ENCODE data around the gene SERPINB2. TPM values are rescaled to one million over a fixed set of nuclear protein-coding genes. Genes with fewer than 3 reads are reported as not detected.

Gene SERPINB2
- total RNA-seq, 1 donor from 2014 or later: not detected

DNA sequence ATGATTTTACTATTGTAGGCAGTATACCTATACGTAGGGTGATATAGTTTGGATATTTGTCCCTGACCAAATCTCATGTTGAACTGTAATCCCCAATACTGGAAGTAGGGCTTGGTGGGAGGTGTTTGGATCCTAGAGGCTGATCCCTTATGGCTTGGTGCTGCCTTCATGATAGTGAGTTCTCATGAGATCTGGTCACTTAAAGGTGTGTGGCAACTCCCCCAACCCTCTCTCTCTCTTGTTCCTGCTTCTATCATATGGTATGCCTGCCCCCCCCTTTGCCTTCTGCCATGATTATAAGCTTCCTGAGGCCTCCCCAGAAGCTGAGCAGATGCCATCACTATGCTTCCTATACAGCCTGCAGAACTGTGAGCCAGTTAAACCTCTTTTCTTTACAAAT lies 18.6 kb downstream of the SERPINB2 start:
- Mint-ChIP-seq H3K4me3 (no peak overlapping the region), H3K27me3 (ENCODE audit: insufficient read depth, low read depth) (no peaks in the 10 kb centered on the region), H3K4me1 (no peaks in the 10 kb centered on the region), H3K27ac (no peak overlapping the region), H3K36me3 (no peaks in the 10 kb centered on the region), H3K9me3 (no peaks in the 10 kb centered on the region)
- Histone ChIP-seq H3K4me3 (no peak overlapping the region), H3K9ac (no peak overlapping the region), H3K9me3 (ENCODE audit: low read depth) (no peaks in the 10 kb centered on the region), H3K4me2 (no peak overlapping the region), H3K36me3 (no peaks in the 10 kb centered on the region), H3K27ac (no peak overlapping the region), H3K79me2 (ENCODE audit: low read depth) (no peaks in the 10 kb centered on the region), H2AFZ (replicated peaks) (no peak overlapping the region), H3F3A (ENCODE audit: low read depth) (no peaks in the 10 kb centered on the region), H3K27me3 (no peaks in the 10 kb centered on the region), H3K4me1 (no peaks in the 10 kb centered on the region), H4K20me1 (ENCODE audit: low read depth) (no peaks in the 10 kb centered on the region)
- TF ChIP-seq EZH2phosphoT487 (IDR thresholded peaks at IDR 0.05) (no peak), EZH2 (IDR thresholded peaks at IDR 0.05) (no peak)
- TF ChIP-seq, protein P1, sequence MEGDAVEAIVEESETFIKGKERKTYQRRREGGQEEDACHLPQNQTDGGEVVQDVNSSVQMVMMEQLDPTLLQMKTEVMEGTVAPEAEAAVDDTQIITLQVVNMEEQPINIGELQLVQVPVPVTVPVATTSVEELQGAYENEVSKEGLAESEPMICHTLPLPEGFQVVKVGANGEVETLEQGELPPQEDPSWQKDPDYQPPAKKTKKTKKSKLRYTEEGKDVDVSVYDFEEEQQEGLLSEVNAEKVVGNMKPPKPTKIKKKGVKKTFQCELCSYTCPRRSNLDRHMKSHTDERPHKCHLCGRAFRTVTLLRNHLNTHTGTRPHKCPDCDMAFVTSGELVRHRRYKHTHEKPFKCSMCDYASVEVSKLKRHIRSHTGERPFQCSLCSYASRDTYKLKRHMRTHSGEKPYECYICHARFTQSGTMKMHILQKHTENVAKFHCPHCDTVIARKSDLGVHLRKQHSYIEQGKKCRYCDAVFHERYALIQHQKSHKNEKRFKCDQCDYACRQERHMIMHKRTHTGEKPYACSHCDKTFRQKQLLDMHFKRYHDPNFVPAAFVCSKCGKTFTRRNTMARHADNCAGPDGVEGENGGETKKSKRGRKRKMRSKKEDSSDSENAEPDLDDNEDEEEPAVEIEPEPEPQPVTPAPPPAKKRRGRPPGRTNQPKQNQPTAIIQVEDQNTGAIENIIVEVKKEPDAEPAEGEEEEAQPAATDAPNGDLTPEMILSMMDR (IDR thresholded peaks at IDR 0.05): no peak
- no peak for DNase-seq (ENCODE audit: low spot score)

DNA sequence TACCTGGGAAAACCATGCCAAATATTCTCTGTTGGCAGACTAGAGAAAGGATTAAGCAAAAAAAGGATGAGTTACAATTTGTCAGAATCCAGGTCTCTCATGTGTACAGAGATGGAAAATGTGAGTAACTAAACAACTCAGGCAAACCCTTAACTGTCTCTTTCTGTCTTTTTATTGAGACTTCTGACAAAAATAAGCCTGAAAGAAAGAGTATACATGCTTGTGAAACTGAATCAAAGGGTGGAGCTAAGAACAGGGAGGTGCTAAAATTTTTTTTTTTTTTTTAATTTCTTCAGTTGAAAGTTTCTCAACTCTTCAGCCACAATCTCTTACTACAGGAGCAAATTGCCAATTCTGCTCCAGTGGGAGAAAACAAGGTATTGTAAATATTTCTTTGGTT lies 20.2 kb downstream of the SERPINB2 start, which contains the start of gene SERPINB10:
TSS of gene SERPINB10 (plus strand) at position 295 of the 400 bp plus-strand sequence. CDS start 7,553 bp downstream, outside the sequence.
- no peak within 1 kb of the TSS for H3K4me2 ChIP-seq

DNA sequence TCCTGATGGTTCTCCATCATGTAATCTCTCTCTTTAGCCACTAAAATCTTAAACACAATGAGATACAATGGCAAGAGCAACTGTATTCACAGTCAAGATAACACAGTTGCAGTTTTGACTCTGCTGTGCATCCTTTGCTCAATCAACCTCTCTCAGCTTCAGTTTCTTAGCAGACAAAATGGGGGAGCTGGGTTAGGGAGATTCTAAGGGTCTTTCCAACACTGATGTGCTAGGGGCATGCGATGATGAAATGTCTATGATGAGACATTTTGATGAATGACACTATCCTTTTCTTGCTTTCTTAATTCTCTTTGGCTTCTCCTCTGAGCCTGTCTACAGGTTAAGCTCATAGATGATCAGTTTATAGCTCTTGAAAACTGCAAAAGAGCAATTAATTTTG lies 21.4 kb downstream of the SERPINB2 start:
- Histone ChIP-seq H4K20me1 (ENCODE audit: low read depth) (no peaks in the 10 kb centered on the region), H3K9ac (no peak overlapping the region), H3K27me3 (no peaks in the 10 kb centered on the region), H3K4me3 (no peak overlapping the region), H3K4me1 (no peaks in the 10 kb centered on the region), H3K4me2 (no peak overlapping the region), H3K9me3 (ENCODE audit: low read depth) (no peaks in the 10 kb centered on the region), H3F3A (ENCODE audit: low read depth) (no peaks in the 10 kb centered on the region), H3K36me3 (no peaks in the 10 kb centered on the region), H3K27ac (no peak overlapping the region), H2AFZ (replicated peaks) (no peak overlapping the region), H3K79me2 (ENCODE audit: low read depth) (no peaks in the 10 kb centered on the region)
- Mint-ChIP-seq H3K4me3 (no peak overlapping the region), H3K4me1 (no peaks in the 10 kb centered on the region), H3K36me3 (no peaks in the 10 kb centered on the region), H3K9me3 (no peaks in the 10 kb centered on the region), H3K27me3 (ENCODE audit: insufficient read depth, low read depth) (no peaks in the 10 kb centered on the region), H3K27ac (no peak overlapping the region)
- no peak for DNase-seq (ENCODE audit: low spot score)
- TF ChIP-seq, protein P1 (IDR thresholded peaks at IDR 0.05): no peak
- TF ChIP-seq EZH2 (IDR thresholded peaks at IDR 0.05): no peak
- no peak for TF ChIP-seq EZH2phosphoT487 (IDR thresholded peaks at IDR 0.05)

More for the DNA sequence above, 20.2 kb downstream of the SERPINB2 start, which contains the start of gene SERPINB10:
- DNase-seq (ENCODE audit: low spot score): no peak
- no peak within 1 kb of the TSS for H3K27ac Mint-ChIP-seq
- H3K27ac ChIP-seq: no peak within 1 kb of the TSS
- no peaks in the 10 kb centered on the region for H3F3A ChIP-seq (ENCODE audit: low read depth)
- no peaks in the 10 kb centered on the region for H3K36me3 Mint-ChIP-seq
- no peaks in the 10 kb centered on the region for H3K79me2 ChIP-seq (ENCODE audit: low read depth)
- H3K4me1 Mint-ChIP-seq: no peaks in the 10 kb centered on the region
- no peak within 1 kb of the TSS for H3K9ac ChIP-seq
- H3K36me3 ChIP-seq: no peaks in the 10 kb centered on the region
- no peaks in the 10 kb centered on the region for H3K27me3 Mint-ChIP-seq (ENCODE audit: insufficient read depth, low read depth)
- H3K4me3 ChIP-seq: no peak within 1 kb of the TSS
- H3K27me3 ChIP-seq: no peaks in the 10 kb centered on the region
- no peak within 1 kb of the TSS for H3K4me3 Mint-ChIP-seq
- H3K4me1 ChIP-seq: no peaks in the 10 kb centered on the region
- no peaks in the 10 kb centered on the region for H4K20me1 ChIP-seq (ENCODE audit: low read depth)
- no peak for TF ChIP-seq EZH2phosphoT487 (IDR thresholded peaks at IDR 0.05)
- TF ChIP-seq EZH2 (IDR thresholded peaks at IDR 0.05): no peak
- TF ChIP-seq, protein P1 (IDR thresholded peaks at IDR 0.05): no peak
- no peaks in the 10 kb centered on the region for H3K9me3 ChIP-seq (ENCODE audit: low read depth)
- no peak within 1 kb of the TSS for H2AFZ ChIP-seq (replicated peaks)
- H3K9me3 Mint-ChIP-seq: no peaks in the 10 kb centered on the region
